NT2/D1 (cell line): ENCODE measurements around the gene SLC2A13.

Experiments
- SUZ12 ChIP-seq: IDR thresholded peaks from 2 replicates; pipeline ENCODE4 v1.6.1; 2011; ENCODE audit not compliant: insufficient read length, insufficient read depth; ENCODE audit errors: extremely low read depth
- YY1 ChIP-seq: IDR thresholded peaks from 2 replicates; pipeline ENCODE4 v1.6.1; 2011; ENCODE audit not compliant: insufficient read length, insufficient read depth
- ZNF274 ChIP-seq: IDR thresholded peaks from 2 replicates; pipeline ENCODE4 v1.6.1; 2011; ENCODE audit warnings: mild to moderate bottlenecking, low read depth, low read length

- TF ChIP-seq YY1: no peak
- TF ChIP-seq ZNF274: no peak
- TF ChIP-seq SUZ12: no peak
Measured at GRCh38 chr12:39839072-39839471, 266.8 kb downstream of the SLC2A13 start.
